Skeletal muscle tissue (tissue), 4 donors: ENCODE measurements around the gene SH2D2A. TPM values are rescaled to one million over a fixed set of nuclear protein-coding genes. Genes with fewer than 3 reads are reported as not detected.
"Not testable (repeated sequence)": the region's sequence is repeated elsewhere in the genome, so short reads cannot be mapped to it uniquely, and the experiment has no call there.

Experiments
- H3K27ac ChIP-seq: one replicate; pipeline ENCODE4 v1.7.0; 2013; ENCODE audit warnings: mild to moderate bottlenecking, low read depth, low read length, inconsistent platforms
- H3K27me3 ChIP-seq, 3 donors: one replicate each; pipeline ENCODE4 v1.7.0; 2013; ENCODE audit warnings: low read length in 3 of 3; ENCODE audit not compliant: control insufficient read depth in 3 of 3, insufficient read depth in 3 of 3
- H3K36me3 ChIP-seq, 3 donors: one replicate each; pipeline ENCODE4 v1.7.0; 2013; ENCODE audit warnings: low read length in 3 of 3; ENCODE audit not compliant: control insufficient read depth in 3 of 3, insufficient read depth in 3 of 3
- H3K4me1 ChIP-seq, 3 donors: one replicate each; pipeline ENCODE4 v1.7.0; 2013; ENCODE audit warnings: low read length in 3 of 3, mild to moderate bottlenecking in 3 of 3; ENCODE audit not compliant: control insufficient read depth in 3 of 3, insufficient read depth in 3 of 3
- H3K4me3 ChIP-seq, 3 donors: one replicate each; pipeline ENCODE4 v1.7.0; 2013; ENCODE audit warnings: low read length in 3 of 3
- H3K9ac ChIP-seq, 3 donors: one replicate each; pipeline ENCODE4 v1.7.0; 2013; ENCODE audit warnings: low read length in 3 of 3, mild to moderate bottlenecking in 3 of 3, moderate library complexity in 2 of 3, low read depth in 1 of 3
- H3K9me3 ChIP-seq, 3 donors: one replicate each; pipeline ENCODE4 v1.7.0; 2013; ENCODE audit warnings: low read length in 3 of 3; ENCODE audit not compliant: control insufficient read depth in 3 of 3
- total RNA-seq: library from RNA; depleted of rRNA; stranded (reverse); fragments of >200 nt; gene quantifications from one replicate; pipeline ENCODE4 v1.2.3, GENCODE V29; 2014
- donor health status: Osteomylitis.

The SH2D2A gene
- total RNA-seq, 1 donor from 2014 or later: not detected

- Histone ChIP-seq H3K4me1 (peaks cover 30 to 45% (median 35%) of the 10 kb centered on the region in 3 donors), H3K36me3 (peaks cover 0 to 14% (median 0%) of the 10 kb centered on the region in 3 donors), H3K27me3 (no peaks in the 10 kb centered on the region)
These were observed 50.1 kb downstream of the SH2D2A start for GRCh38 chr1:156766298-156767100.

GRCh38 chr1:156765666-156766065 lies 51.0 kb downstream of the SH2D2A start:
- peak overlapping the region; percentile 87 to 98 (median 91) for H3K4me3 ChIP-seq
- H3K27ac ChIP-seq: no peak overlapping the region
- H3K9ac ChIP-seq: peak overlapping the region; percentile 85 to 96 (median 89)
- H3K9me3 ChIP-seq: no peaks in the 10 kb centered on the region
- H3K36me3 ChIP-seq: peaks cover 0 to 6% (median 0%) of the 10 kb centered on the region in 3 donors
- peaks cover 26 to 41% (median 28%) of the 10 kb centered on the region in 3 donors for H3K4me1 ChIP-seq
- no peaks in the 10 kb centered on the region for H3K27me3 ChIP-seq

More at GRCh38 chr1:156766298-156767100, 50.1 kb downstream of the SH2D2A start:
- H3K27ac ChIP-seq: peak overlapping the region; percentile 97
- peak overlapping the region; percentile 87 to 98 (median 91) for H3K4me3 ChIP-seq
- no peaks in the 10 kb centered on the region for H3K9me3 ChIP-seq
- peak overlapping the region; percentile 85 to 96 (median 89) for H3K9ac ChIP-seq

- not testable (repeated sequence) for H3K27me3 ChIP-seq, H3K9me3 ChIP-seq, H3K27ac ChIP-seq, H3K9ac ChIP-seq, H3K36me3 ChIP-seq, H3K4me3 ChIP-seq
- H3K4me1 ChIP-seq: peaks cover 27 to 41% (median 30%) of the 10 kb centered on the region in 3 donors
These were observed 51.5 kb downstream of the SH2D2A start for GRCh38 chr1:156765136-156765535.

GRCh38 chr1:156760796-156761104 lies 55.9 kb downstream of the SH2D2A start:
- Histone ChIP-seq H3K4me1 (peaks cover 5 to 15% (median 13%) of the 10 kb centered on the region in 3 donors), H3K27me3 (no peaks in the 10 kb centered on the region), H3K9me3 (no peaks in the 10 kb centered on the region), H3K36me3 (no peaks in the 10 kb centered on the region), H3K4me3 (no peak overlapping the region), H3K27ac (peak overlapping the region; percentile 10), H3K9ac (peak overlapping the region in 1 of 3 donors; percentile 54)

GRCh38 chr1:156760092-156760795 lies 56.4 kb downstream of the SH2D2A start:
- H3K27ac ChIP-seq: peak overlapping the region; percentile 10
- peak overlapping the region in 2 of 3 donors; percentile 1 to 54 for H3K9ac ChIP-seq
- no peak overlapping the region for H3K4me3 ChIP-seq

GRCh38 chr1:156757572-156758253 lies 58.9 kb downstream of the SH2D2A start:
- not testable (repeated sequence) for H3K4me3 ChIP-seq, H3K36me3 ChIP-seq, H3K27me3 ChIP-seq, H3K9me3 ChIP-seq, H3K9ac ChIP-seq, H3K27ac ChIP-seq
- H3K4me1 ChIP-seq: peaks cover 12 to 36% (median 29%) of the 10 kb centered on the region in 3 donors

More at GRCh38 chr1:156760092-156760795, 56.4 kb downstream of the SH2D2A start:
- Histone ChIP-seq H3K27me3 (no peaks in the 10 kb centered on the region), H3K4me1 (peaks cover 4 to 17% (median 13%) of the 10 kb centered on the region in 3 donors), H3K9me3 (no peaks in the 10 kb centered on the region), H3K36me3 (no peaks in the 10 kb centered on the region)

GRCh38 chr1:156756355-156756754 lies 60.3 kb downstream of the SH2D2A start:
- Histone ChIP-seq H3K27ac (no peak overlapping the region), H3K4me1 (peaks cover 18 to 38% (median 34%) of the 10 kb centered on the region in 3 donors), H3K36me3 (no peaks in the 10 kb centered on the region), H3K4me3 (no peak overlapping the region), H3K27me3 (no peaks in the 10 kb centered on the region), H3K9me3 (no peaks in the 10 kb centered on the region), H3K9ac (no peak overlapping the region)

Other genes with a start within 250 kb of the SH2D2A start
- gene IQGAP3, start 244.3 kb downstream of the SH2D2A start, total RNA-seq: 3.7 TPM
- gene TTC24, start 237.1 kb downstream of the SH2D2A start, total RNA-seq: not detected
- gene NAXE, start 225.1 kb downstream of the SH2D2A start, total RNA-seq: 27.1 TPM
- 10.4 TPM for gene GPATCH4, start 215.4 kb downstream of the SH2D2A start, total RNA-seq
- 0.52 TPM for gene HAPLN2, start 197.4 kb downstream of the SH2D2A start, total RNA-seq
- gene BCAN, start 174.7 kb downstream of the SH2D2A start, total RNA-seq: under 0.01 TPM
- gene NES, start 139.4 kb downstream of the SH2D2A start, total RNA-seq: 494 TPM
- 57.4 TPM for gene CRABP2, start 111.3 kb downstream of the SH2D2A start, total RNA-seq
- gene METTL25B, start 88.4 kb downstream of the SH2D2A start, total RNA-seq: 4.2 TPM
- 5.2 TPM for gene ISG20L2, start 88.1 kb downstream of the SH2D2A start, total RNA-seq
- 36.5 TPM for gene MRPL24, start 75.8 kb downstream of the SH2D2A start, total RNA-seq
- 61.6 TPM for gene HDGF, start 65.2 kb downstream of the SH2D2A start, total RNA-seq
- 9.9 TPM for gene PRCC, start 49.3 kb downstream of the SH2D2A start, total RNA-seq
- 0.52 TPM for gene INSRR, start 42.3 kb upstream of the SH2D2A start, total RNA-seq
- 0.52 TPM for gene NTRK1, start 44.0 kb upstream of the SH2D2A start, total RNA-seq
- 4.7 TPM for gene PEAR1, start 76.9 kb upstream of the SH2D2A start, total RNA-seq
- gene LRRC71, start 103.8 kb upstream of the SH2D2A start, total RNA-seq: not detected
- gene ARHGEF11, start 228.9 kb upstream of the SH2D2A start, total RNA-seq: 24.0 TPM